HG03469 (cell line): Measurements from ENCODE around the gene EI24.
"Not testable (repeated sequence)": the region's sequence is repeated elsewhere in the genome, so short reads cannot be mapped to it uniquely, and the experiment has no call there.

Source experiments
- ATAC-seq: cut with Tn5 transposase; IDR thresholded peaks from one replicate; pipeline ENCODE4 v1.9.1; 2021; ENCODE audit warnings: mild to moderate bottlenecking, moderate library complexity, moderate number of reproducible peaks; ENCODE audit not compliant: unreplicated experiment

EI24 gene

DNA sequence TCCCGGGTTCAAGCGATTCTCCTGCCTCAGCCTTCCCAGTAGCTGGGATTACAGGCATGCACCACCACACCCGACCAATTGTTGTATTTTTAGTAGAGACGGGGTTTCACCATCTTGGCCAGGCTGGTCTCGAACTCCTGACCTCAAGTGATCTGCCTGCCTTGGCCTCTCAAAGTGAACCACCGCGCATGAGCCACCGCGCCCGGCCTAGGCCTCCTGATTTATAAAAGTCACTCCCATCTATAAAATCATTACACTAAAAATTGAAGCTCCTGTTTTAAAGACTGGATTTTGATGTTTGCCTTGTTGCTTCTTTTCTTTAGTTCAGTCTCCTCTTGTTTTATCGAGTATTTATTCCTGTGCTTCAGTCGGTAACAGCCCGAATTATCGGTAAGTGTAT, 7.9 kb downstream of the EI24 start:
- ATAC-seq, result not testable (repeated sequence)

DNA sequence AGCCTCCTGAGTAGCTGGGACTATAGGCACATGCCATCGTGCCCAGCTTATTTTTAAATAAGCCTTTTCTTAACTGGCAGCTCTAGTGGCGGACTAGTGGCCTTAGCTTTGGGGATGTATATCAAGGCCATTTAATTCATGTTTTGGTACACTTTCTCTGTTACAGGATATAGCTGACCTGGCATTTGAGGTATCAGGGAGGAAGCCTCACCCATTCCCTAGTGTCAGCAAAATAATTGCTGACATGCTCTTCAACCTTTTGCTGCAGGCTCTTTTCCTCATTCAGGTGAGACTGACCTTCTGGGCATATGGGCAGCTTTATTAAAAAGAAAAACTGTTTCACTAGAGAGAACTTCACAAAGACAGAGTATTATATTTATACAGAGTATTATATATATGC, 9.5 kb downstream of the EI24 start:
- ATAC-seq, result no peak

DNA sequence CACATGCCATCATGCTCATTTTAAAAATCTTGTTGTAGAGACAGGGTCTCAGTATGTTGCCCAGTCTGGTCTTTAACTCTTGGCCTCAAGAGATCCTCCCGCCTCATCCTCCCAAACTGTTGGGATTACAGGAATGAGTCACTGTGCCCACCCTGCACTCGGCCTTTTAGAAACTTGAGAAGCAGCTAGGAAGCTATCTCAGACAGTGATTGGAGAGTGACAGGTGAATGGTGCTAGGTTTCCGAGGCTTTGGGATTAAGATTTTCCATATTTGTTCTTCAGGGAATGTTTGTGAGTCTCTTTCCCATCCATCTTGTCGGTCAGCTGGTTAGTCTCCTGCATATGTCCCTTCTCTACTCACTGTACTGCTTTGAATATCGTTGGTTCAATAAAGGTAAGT, 10.5 kb downstream of the EI24 start:
- no peak for ATAC-seq

GRCh38 chr11:125583496-125583895, 14.2 kb downstream of the EI24 start:
- ATAC-seq, result no peak

- ATAC-seq, result no peak
These were observed 16.2 kb downstream of the EI24 start for GRCh38 chr11:125585487-125585886.

GRCh38 chr11:125586623-125587022, 17.3 kb downstream of the EI24 start:
- no peak for ATAC-seq

DNA sequence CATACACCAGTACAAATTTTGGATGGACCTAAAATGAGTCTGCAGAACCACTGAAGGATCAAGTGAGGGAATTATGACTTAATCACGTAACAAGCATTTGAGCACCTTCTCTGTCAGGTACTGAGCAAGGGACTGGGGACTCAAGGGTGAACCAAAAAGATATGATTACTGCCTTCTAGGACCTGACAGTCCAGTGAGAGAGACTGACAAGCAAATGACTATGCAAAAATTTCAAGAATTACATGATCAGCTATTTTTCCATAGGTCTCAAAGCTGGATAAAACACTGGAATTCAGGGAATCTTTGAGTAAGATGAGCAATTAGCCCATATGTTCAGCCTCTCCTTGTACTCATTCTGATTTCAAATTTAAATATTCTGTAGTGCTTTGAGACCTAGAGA, 18.2 kb downstream of the EI24 start:
- ATAC-seq, result no peak

- no peak for ATAC-seq
These were observed 19.2 kb downstream of the EI24 start for GRCh38 chr11:125588505-125588904.

- ATAC-seq, result peak; percentile 6
These were observed 22.5 kb downstream of the EI24 start for GRCh38 chr11:125591649-125592304.

DNA sequence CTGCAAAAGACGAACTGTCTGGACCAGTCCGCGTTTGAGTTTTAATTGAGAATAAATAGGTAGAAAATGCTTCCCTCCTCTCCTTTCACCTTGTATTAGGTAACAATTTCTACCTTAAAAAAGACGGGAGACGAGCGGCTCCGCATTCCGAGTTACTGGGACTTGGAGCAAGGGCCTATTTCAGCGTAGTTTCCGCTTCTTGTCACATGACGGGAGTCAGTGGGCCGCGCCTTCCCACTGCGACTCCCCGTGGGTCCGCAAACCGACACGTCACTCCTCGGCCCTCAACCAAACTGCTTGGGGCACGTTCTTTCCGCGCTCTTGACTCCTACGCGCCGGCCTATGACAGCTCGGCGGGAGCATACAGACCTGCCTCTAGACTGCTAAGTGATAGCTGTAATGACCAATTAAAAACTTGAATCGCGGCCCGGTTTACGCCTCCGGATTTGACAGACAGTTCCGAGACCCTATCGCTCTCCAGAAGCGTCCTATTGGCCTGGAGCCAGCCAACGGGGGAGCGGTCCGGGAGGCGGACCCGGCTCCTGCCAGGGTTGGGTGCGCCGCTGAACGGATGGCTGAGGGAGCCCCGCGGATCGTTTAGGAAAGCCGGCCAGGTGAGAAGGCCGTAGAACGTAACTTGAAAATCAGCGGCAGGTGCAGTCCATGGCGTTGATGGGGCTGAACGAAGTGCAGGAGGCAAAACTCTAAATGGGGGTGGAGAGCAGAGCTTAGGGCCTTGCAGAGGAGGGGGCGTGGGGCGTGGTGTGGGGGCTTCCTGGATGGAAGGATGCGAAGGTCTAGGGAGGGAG, 23.2 kb downstream of the EI24 start, which contains the start of gene STT3A:
Gene STT3A, plus strand, starts transcription at position 548 of the 809 bp plus-strand sequence. CDS start 3,064 bp downstream, outside the sequence.
- peak; percentile 93 for ATAC-seq

DNA sequence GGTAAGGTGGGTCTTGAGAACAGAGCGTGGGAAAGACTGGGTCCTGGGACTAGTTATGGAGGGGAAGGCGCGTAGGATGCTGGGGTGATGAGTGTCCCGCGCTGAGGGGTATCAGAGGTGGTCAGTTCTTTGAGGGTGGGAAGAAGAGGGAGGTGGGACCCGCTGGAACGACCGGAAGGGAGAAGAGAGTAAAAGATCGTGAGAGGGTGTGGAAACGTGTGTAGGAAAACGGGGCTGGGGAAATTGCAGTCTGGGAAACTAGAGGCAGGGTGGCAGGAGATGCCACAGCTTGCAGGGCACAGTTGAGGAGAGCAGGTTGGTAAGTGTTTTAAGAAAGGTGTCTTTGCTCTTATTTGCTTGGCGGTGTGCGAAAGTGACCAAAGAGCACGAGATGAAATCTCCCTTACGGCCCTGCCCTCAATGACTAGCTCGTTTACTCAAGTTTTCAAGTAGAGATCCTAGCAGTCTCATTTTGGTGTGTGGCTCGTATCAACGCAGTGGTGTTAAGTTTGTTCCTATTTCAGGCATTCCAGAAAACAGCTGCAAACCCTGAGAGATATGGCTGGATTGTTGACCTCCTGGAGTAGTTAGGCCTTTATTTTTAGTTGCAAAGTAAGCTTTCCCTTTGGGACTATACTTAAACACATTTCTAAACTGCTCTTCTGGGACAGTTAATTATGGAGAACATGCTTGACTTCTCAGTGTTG, 24.0 kb downstream of the EI24 start:
- ATAC-seq, result no peak

DNA sequence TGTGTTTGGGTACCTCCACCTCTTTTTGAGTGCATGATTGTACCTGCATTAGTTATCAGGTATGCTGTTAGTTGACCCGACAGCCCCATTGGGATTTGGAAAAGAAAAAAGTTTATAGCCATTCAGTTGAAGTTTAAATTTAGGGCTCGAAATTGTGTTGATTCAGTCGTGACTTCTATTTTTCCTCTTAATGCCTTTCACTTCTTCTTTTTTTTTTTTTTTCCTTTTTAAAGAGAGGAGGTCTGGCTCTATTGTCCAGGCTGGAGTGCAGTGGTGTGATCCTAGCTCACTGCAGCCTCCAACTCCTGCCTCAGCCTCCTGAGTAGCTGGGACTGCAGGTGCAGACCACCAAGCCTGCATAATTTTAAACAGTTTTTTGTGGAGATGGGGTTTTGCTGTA, 25.7 kb downstream of the EI24 start:
- no peak for ATAC-seq

GRCh38 chr11:125600663-125601062, 31.4 kb downstream of the EI24 start:
- no peak for ATAC-seq

GRCh38 chr11:125603207-125603606, 33.9 kb downstream of the EI24 start:
- no peak for ATAC-seq

DNA sequence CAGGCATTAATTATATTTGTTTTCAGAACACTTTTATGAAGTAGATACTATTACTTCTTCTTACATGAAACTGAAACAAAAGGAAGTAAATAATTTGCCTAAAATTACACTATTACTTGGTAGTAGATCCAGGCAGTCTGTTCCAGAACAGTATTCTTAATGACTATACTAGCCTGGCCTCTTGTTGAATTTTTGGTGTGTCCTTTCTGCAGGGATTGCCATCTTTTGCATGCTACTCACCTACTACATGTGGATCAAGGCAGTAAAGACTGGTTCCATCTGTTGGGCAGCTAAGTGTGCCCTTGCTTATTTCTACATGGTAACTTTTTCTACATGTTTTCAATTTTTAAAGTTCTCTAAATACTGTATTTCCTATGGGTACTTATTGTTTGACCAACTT, 36.1 kb downstream of the EI24 start:
- no peak for ATAC-seq

DNA sequence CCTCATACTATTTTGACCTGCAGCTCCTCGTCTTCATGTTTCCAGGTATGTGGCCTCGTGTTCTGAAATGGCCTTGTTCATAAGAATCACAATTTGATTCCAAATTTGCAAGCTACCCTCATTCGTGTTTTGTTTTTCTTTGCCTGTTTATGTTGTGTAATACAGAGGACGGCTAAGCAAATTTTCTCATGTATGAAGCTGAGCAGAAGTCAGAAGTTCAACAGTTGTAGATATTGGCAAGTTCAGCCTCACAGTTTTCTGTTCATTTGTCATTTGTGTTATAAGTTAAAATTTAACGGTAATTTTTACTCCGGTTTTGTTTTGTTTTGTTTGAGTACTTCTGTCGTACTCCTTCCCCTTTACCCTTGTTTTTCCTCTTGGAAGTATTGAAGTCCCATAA, 40.3 kb downstream of the EI24 start:
- no peak for ATAC-seq

DNA sequence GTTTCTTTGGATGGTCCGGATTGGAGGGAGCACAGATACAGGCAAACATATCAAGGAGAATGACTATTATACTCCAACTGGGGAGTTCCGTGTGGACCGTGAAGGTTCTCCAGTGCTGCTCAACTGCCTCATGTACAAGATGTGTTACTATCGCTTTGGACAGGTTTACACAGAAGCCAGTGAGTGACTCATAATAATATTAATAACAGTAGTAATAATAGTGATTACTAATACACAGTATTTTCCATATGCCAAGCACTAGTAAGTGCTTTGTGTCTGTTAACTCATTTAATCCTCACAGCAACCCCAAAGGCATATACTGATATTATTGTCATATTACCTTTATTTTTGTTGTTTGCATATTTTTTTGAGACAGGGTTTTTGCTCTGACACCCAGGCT, 49.1 kb downstream of the EI24 start:
- no peak for ATAC-seq

DNA sequence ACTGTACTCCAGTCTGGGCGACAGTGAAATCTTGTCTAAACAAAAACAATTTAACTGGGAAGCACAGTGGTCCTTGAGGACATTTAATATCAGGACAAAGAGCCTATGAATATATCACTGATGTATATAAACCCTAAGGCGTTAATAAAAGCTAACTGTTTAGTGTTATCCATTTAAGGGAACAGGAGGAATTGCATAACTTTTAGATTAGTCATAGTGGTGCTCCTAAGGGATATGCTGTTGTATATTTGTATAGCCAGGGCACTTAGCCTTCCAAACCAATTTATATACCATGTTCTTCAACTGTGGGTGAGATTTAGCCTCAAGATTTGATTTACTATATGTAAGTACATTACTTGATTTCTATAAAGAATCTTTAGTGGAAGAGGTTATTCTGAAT, 52.7 kb downstream of the EI24 start:
- ATAC-seq, result no peak

- no peak for ATAC-seq
These were observed 53.8 kb downstream of the EI24 start for GRCh38 chr11:125623064-125623463.

GRCh38 chr11:125624756-125625213, 55.5 kb downstream of the EI24 start, which contains the start of gene CHEK1:
Gene CHEK1, plus strand, starts transcription at chr11:125625163. Its CDS starts 1,606 bp downstream, at chr11:125626769.
- no peak for ATAC-seq

DNA sequence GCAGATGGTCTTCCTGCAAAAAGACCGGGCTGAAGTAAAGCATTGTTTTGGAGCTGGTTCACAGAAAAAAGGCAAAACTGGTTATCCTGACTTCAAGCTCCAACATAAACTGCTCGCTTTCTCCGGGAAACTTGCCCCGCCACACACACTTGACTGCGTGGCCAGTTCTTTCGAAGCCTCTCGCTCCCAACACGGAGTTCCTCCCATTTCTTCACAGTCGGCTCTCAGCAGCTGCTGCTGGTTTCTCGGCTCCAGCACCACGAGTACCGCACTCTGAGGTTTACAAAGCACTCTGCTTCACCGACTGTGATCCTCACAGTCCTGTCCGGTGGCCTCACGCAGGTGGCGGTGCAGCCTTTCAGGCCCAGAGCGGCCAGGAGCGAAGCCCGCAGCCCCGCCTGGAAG, 56.0 kb downstream of the EI24 start:
- no peak for ATAC-seq
